ENCODE results near the gene PDE11A.

PDE11A gene

DNA sequence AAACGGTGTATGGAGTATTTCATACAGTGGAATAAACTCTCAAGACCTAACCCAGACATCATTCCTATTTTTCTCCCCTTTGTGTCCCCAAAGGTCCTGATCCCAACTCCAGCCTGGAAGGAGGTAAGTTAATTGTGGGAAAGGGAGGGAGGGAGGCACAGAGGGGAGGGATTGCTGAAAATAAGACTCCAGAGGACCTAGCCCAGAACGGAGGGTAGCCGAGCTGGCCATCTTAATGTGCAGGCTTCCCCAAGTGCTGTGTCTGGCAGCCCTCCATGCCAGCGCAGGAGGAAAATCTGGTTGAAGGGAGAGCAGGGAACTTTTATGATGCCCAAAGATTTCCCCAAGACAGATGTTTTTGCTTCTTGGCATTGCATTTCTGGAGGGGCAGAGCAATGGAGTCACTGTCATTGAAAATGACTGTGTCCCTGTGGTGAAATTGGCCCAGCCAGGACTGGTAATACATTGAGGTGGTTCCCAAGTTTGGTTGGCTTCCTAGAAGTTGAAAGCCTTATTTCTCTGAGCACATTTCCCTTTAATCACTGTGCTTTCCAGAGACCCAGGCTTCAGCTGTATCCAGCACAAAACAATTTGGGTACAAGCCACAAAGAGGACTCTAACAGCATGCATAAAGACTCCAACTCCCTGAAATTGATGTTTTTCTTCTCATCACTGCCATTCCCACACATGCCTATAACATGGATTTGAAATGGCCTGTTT is 477.3 kb downstream of the PDE11A start:
- TF ChIP-seq POLR2A (IDR thresholded peaks at IDR 0.05; ENCODE audit: low read length) (no peak), GATA1 (IDR thresholded peaks at IDR 0.05; ENCODE audit: low read depth, low read length) (no peak)
- no peak for DNase-seq

DNA sequence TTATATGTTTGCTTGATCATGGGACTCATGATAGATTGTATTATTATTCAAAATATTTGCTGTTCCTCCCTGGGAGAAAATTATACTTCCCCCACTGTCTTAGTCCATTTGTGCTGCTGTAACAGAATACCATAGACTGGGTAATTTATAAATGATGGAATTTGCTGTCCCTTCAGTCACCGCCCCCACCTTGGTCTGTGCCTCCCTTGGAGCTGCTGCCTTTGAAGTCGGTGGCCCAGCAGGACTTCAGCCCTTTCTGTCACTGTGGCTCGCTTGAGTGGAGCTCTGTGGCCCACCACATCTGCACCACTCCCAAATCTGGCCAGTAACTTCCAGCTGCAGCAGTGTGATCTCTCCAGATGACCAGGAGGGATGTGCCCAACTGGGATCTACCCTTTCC is 479.2 kb downstream of the PDE11A start:
- TF ChIP-seq GATA1 (IDR thresholded peaks at IDR 0.05; ENCODE audit: low read depth, low read length) (no peak), POLR2A (IDR thresholded peaks at IDR 0.05; ENCODE audit: low read length) (no peak)
- no peak for DNase-seq

DNA sequence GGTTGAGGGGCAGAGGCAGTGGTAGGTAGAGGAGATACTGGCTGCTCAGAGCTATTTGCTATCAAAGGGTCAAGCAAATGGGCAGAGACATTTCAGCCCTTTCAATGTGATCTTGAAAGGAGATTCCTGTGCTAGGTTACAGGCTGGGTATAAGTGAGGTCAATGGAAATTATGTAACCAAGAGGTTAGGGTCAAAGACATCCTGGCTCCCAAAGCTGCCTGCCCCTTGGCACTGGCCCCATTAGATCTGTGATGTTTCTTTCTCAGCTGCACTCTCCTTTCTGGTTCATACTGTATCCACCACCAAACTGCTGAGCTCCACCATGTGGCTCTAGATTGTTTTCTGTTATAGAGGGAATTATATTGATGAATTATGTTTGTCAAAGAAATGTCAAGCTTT is 479.6 kb downstream of the PDE11A start:
- no peak for TF ChIP-seq POLR2A (IDR thresholded peaks at IDR 0.05; ENCODE audit: low read length)
- no peak for TF ChIP-seq GATA1 (IDR thresholded peaks at IDR 0.05; ENCODE audit: low read depth, low read length)
- no peak for DNase-seq

DNA sequence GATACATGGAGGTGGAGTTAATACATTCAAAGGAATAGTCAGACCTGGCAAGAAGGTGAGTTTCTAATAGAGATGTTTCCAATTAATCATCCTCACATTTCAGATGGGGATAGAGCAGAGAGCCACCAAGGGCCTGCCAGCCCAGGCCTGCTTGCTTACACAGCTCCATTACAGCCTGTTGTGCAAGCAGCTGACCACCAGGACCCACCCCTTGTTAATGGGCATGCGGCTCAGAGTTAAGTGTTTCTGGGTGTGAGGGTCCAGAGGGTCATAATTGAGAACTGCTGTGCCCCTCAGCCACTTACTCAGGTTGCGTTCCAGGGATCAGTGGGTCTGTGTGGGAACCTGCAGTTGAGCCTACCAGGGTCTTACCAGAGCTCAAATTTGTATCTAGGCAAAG is 480.2 kb downstream of the PDE11A start:
- DNase-seq = no peak
- no peak for TF ChIP-seq POLR2A (IDR thresholded peaks at IDR 0.05; ENCODE audit: low read length)
- TF ChIP-seq GATA1 (IDR thresholded peaks at IDR 0.05; ENCODE audit: low read depth, low read length) = no peak

DNA sequence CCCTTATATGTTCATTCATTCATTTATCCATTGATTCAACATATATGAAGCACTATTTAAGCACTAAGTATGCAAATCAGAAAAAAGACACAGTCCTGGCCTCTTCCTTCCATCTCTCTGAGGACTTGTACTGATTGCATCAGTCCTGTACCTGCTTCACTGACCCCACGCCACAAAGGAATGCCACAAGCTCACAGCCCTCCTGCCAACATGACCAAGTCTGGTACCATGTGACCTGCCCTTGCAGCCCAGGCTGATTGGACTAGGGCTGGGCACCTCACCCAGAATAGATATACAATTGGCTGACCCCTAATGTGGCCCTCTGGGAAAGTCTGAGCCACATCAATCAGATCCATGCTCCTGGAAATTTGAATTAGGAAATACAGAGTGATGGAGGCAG is 483.4 kb downstream of the PDE11A start:
- TF ChIP-seq POLR2A (IDR thresholded peaks at IDR 0.05; ENCODE audit: low read length) (no peak), GATA1 (IDR thresholded peaks at IDR 0.05; ENCODE audit: low read depth, low read length) (no peak)
- DNase-seq = no peak

DNA sequence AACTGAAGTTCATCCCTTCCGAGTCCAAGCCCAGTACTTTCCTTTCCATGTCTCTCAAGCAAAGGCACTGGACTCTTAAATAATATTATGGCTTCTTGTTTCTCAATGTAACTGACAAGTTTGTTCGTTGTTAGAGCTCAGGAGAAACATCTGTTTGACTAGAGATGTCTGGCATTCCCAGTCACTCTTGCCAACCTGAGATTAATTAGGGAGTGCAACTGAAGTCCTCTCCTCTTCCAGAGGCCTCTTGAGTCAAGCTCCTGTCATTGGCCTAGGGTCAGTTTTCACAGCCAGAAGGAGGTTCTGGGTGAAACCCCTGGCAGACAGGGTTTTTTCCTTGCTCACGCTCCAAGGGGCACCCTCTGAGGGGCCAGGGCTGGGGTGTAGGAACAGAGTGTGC is 483.9 kb downstream of the PDE11A start:
- TF ChIP-seq GATA1 (IDR thresholded peaks at IDR 0.05; ENCODE audit: low read depth, low read length) = no peak
- TF ChIP-seq POLR2A (IDR thresholded peaks at IDR 0.05; ENCODE audit: low read length) = no peak
- DNase-seq = no peak

DNA sequence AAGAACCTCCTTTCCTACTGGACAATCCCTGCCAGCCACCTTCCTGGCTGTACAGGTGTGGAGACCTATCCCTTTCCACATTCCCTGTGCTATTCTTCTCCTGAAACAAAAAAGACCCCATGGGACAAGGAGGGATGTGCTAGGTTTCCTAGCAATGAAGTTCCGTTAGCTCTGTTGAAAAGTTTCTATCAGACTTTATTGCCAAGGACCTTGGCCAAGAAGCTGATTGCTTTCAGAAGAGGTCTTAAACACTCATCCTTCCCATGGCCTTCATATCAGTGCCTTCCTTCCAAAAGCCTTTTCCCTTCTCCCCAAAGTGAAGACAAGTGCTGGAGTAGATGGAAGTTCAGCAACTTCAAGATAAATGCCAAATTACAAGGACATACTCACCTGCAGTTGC is 485.2 kb downstream of the PDE11A start:
- no peak for DNase-seq
- no peak for TF ChIP-seq POLR2A (IDR thresholded peaks at IDR 0.05; ENCODE audit: low read length)

DNA sequence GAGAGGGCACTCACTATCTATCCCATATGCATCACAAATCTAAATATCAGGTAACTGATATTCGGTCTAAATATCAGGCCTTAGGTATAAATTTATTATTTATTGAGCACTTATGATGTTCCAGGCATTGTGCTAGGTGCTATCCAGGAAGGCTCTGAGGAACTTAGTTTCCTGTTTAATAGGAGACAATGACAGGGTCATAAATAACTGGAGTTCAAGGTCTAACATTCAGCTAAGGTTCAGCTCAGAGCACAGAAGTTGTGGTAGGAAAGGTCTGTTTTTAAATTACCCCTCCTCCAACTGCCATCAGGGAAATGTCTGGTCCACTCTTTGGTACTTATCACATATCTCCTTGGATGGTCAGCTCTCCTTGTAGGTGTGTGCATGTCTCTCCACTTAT is 486.4 kb downstream of the PDE11A start:
- DNase-seq = no peak
- no peak for TF ChIP-seq GATA1 (IDR thresholded peaks at IDR 0.05; ENCODE audit: low read depth, low read length)
- TF ChIP-seq POLR2A (IDR thresholded peaks at IDR 0.05; ENCODE audit: low read length) = no peak

DNA sequence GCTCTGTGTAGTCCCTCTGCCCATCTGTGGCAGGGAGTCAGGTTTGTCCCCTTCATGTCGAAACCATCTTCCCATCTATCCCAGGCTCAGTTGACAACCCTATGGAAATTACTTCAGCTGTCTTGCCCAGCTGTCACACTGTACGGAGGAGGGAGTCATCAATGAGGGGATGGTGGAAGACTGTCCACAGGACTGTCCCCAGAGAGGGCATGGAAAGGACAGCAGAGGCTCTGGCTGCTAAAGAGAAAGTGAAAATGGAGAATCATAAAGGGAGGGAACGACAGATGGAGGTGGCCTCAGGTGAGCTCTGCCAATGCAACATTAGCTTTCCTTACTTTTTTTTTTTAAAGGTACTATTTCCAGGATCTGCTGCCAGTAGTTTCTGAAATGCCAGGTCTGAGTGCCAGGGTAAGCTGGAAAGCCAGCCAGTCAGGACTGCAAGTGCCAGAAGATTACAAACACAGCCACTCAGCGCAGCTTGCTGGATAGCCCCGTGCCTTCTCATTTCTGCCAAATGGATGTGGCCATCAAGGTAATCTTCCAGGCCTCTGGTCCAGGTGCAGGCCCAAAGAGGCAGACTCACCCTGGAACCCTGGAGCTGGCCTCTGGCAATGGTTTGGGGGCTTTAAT is 487.2 kb downstream of the PDE11A start:
- no peak for TF ChIP-seq GATA1 (IDR thresholded peaks at IDR 0.05; ENCODE audit: low read depth, low read length)
- TF ChIP-seq POLR2A (IDR thresholded peaks at IDR 0.05; ENCODE audit: low read length) = no peak
- DNase-seq = no peak

DNA sequence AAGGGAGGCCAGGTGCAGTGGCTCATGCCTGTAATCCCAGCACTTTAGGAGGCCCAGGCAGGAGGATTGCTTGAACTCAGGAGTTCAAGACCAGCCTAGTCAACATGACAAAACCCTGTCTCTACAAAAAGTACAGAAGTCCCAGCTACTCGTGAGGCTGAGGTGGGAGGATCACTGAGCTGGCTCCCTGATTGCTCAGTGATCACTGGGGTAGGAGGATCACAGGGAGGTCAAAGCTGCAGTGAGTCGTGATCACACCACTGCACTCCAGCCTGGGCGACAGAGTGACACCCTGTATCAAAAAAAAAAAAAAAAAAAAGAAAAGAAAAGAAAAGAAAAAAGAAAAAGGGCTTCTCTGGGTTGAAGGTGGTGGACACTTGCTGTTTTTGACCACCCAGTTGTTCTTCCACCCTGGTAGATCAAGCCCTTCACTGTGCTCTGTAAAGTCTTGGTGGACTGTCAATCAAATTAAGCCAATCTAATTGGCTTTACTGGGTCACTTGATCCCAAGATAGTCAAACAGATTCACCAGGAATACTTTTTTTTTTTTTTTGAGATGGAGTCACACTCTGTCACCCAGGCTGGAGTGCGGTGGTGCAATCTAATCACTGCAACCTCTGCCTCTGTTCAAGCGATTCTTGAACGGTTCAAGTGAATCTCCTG is 488.4 kb downstream of the PDE11A start:
- DNase-seq = no peak
- no peak for TF ChIP-seq POLR2A (IDR thresholded peaks at IDR 0.05; ENCODE audit: low read length)
- TF ChIP-seq GATA1 (IDR thresholded peaks at IDR 0.05; ENCODE audit: low read depth, low read length) = no peak

DNA sequence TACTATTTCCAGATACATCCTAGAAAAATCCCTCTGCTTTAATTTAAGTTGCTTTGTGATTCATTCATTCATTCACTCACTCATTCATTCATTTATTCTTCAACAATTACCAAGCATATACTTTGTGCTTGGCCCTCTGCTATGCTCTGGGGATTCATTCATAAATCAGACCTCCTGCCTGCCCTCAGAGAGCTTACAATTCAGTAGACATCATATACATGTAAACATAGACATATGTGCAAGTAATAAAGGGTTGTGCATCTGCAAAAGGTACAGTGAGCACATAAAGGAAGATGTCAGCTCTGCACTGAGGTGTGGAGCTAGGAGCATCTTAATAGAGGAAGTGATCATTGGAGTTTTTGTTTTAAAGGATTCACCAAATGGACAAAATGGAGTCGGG is 490.6 kb downstream of the PDE11A start:
- DNase-seq = no peak
- no peak for TF ChIP-seq GATA1 (IDR thresholded peaks at IDR 0.05; ENCODE audit: low read depth, low read length)

DNA sequence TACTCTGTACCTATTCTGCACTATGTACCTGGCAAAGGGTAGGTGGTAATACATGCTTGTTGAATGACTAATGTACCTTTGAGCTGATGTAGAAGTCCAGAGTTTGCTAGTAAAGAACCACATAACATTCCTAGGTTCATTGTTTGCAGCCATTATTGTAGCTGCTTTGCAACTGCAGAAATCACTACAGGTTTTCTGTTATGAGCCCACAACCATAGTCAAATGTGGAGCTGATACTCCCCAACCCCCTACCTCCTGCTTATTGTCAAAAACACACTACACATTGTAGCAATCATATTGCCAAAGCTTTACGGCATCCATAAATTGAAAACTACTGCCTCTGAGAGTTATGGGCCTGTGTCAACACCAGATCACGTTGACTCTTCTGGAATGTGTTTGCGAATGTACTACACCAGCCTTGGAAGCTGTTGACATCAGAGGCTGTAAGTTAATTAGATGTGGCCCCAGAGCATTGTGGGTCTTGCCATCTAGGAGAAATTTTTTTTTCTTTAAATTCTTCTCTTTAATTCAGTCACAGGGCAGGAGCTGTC is 493.0 kb downstream of the PDE11A start:
- TF ChIP-seq GATA1 (IDR thresholded peaks at IDR 0.05; ENCODE audit: low read depth, low read length) (no peak), POLR2A (IDR thresholded peaks at IDR 0.05; ENCODE audit: low read length) (no peak)
- DNase-seq = no peak

DNA sequence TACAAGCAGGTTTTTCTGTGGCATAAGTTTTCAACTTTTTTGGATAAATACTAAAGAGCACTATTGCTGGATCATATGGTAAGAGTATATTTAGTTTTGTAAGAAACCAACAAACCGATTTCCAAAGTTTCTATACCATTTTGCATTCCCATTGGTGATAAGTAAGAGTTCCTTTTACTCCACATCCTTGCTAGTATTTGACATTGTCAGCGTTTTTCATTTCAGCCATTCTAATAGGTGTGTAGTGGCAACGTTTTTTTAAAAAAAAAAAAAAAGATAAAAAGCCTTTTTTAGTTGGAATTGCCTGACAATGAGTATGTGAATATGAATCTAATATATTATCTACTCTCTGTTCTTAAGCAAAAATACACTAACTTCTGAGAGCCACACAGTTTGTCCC is 494.1 kb downstream of the PDE11A start:
- DNase-seq = no peak
- no peak for TF ChIP-seq GATA1 (IDR thresholded peaks at IDR 0.05; ENCODE audit: low read depth, low read length)
- TF ChIP-seq POLR2A (IDR thresholded peaks at IDR 0.05; ENCODE audit: low read length) = no peak

DNA sequence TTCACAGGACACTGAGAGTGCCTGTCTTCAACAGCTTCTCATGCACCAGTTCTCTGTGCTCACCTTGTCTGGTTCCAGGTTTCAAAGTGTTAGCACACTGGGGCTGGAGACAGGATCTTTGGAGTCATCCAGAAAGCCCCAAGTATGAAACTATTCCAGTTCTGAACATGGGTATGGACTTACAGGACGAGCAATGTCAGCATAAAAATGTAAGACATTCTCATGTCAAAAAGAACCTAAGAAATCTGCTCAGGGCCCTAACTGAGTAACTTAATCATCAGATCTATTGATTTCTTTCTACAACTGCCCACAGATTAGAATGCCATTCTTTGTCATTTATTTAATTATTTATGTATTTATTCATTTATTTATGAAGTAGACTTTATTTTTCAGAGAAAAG is 495.5 kb downstream of the PDE11A start:
- TF ChIP-seq GATA1 (IDR thresholded peaks at IDR 0.05; ENCODE audit: low read depth, low read length) (no peak), POLR2A (IDR thresholded peaks at IDR 0.05; ENCODE audit: low read length) (no peak)
- DNase-seq = no peak

DNA sequence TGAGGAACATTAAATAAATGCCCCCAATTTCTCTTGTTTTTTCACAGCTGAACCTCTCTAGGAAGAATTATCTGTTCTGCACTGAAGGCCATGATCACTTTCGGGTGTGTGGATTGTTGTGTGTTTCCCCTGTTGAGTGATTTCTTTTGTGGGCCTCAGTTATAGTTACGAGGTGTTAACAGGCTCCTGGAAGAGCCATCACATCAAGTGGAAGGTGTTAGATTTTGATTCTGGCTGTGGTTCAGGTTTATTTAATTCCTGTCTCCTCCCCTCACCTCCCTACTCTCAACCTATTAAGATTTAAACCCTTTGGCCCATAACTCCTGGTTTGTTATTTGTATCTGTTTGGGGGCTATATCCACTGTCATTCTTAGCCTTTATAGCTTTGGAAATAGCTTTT is 497.2 kb downstream of the PDE11A start:
- no peak for DNase-seq
- TF ChIP-seq POLR2A (IDR thresholded peaks at IDR 0.05; ENCODE audit: low read length) (no peak), GATA1 (IDR thresholded peaks at IDR 0.05; ENCODE audit: low read depth, low read length) (no peak)
